Stimulated activated CD4-positive, alpha-beta T cell treated with anti-CD3 and anti-CD28 coated beads, Interleukin-15, amount 100 ng/mL, for 24 hours (primary cell): ENCODE data around the gene NUDT14.

Experiments used
- DNase-seq: peaks from one replicate; pipeline ENCODE4 v3.0.0-alpha.2; 2020

The NUDT14 gene

GRCh38 chr14:105172476-105172875, 8.6 kb downstream of the NUDT14 start:
- no peak for DNase-seq

- no peak for DNase-seq
These were observed 10.0 kb downstream of the NUDT14 start for GRCh38 chr14:105171004-105171673.

GRCh38 chr14:105169776-105170655, 11.1 kb downstream of the NUDT14 start:
- DNase-seq, result no peak

- DNase-seq, result peak; percentile 63
These were observed 12.1 kb downstream of the NUDT14 start for GRCh38 chr14:105168979-105169507.

- DNase-seq, result peak; percentile 74
These were observed 12.6 kb downstream of the NUDT14 start, which contains the start of gene JAG2 for GRCh38 chr14:105168496-105168978. Gene JAG2, minus strand, starts transcription at chr14:105168776. Its CDS starts 356 bp downstream, at chr14:105168420.

- DNase-seq, result no peak
These were observed 13.1 kb downstream of the NUDT14 start for GRCh38 chr14:105168093-105168420.

- DNase-seq, result peak; percentile 34
These were observed 13.6 kb downstream of the NUDT14 start for GRCh38 chr14:105167303-105168092.

GRCh38 chr14:105166571-105167302, 14.4 kb downstream of the NUDT14 start:
- DNase-seq, result no peak

- DNase-seq, result no peak
These were observed 15.2 kb downstream of the NUDT14 start for GRCh38 chr14:105165761-105166485.

- DNase-seq, result no peak
These were observed 15.9 kb downstream of the NUDT14 start for GRCh38 chr14:105165134-105165704.

GRCh38 chr14:105163040-105163742, 17.9 kb downstream of the NUDT14 start:
- DNase-seq, result no peak

GRCh38 chr14:105162669-105162979, 18.5 kb downstream of the NUDT14 start:
- DNase-seq, result no peak

- DNase-seq, result no peak
These were observed 19.0 kb downstream of the NUDT14 start for GRCh38 chr14:105161964-105162668.

- DNase-seq, result no peak
These were observed 19.8 kb downstream of the NUDT14 start for GRCh38 chr14:105161309-105161708.

- no peak for DNase-seq
These were observed 20.3 kb downstream of the NUDT14 start for GRCh38 chr14:105160776-105161175.

- no peak for DNase-seq
These were observed 21.8 kb downstream of the NUDT14 start for GRCh38 chr14:105159344-105159743.

GRCh38 chr14:105158794-105159193, 22.3 kb downstream of the NUDT14 start:
- no peak for DNase-seq

GRCh38 chr14:105157872-105158271, 23.2 kb downstream of the NUDT14 start:
- no peak for DNase-seq

GRCh38 chr14:105156414-105157375, 24.4 kb downstream of the NUDT14 start:
- DNase-seq, result no peak
